Measurements from ENCODE around the gene FAR2. TPM values are rescaled to one million over a fixed set of nuclear protein-coding genes. Genes with fewer than 3 reads are reported as not detected.
A peak's percentile ranks its signal among the peaks of the same experiment; 100 is the strongest.

The FAR2 gene
- total and polyA plus RNA-seq, 2 donors (not counting 3 experiments of a cell fraction or from before 2014, with no cell fraction given): 32.3 to 61.7 TPM

- no peaks in the 10 kb centered on the region for H3K9me3 ChIP-seq (replicated peaks; ENCODE audit: control insufficient read depth, insufficient read depth, low read length)
- POLR2A ChIA-PET: no interaction called here
- BruUV-seq (replicated peaks): no TSS peak
- H4K20me1 ChIP-seq (replicated peaks; ENCODE audit: control insufficient read depth, extremely low read depth, insufficient read depth, low read length): no peaks in the 10 kb centered on the region
- peak overlapping the region; percentile 97 for H3K9ac ChIP-seq (replicated peaks; ENCODE audit: extremely low read depth, insufficient read depth, low read length)
- no peaks in the 10 kb centered on the region for H3K27me3 ChIP-seq (ENCODE audit: control insufficient read depth in 2 of 2, insufficient read depth in 2 of 2, low read length in 2 of 2)
- peak overlapping the region; percentile 88 for H2AFZ ChIP-seq (ENCODE audit: low read depth, low read length)
- FAIRE-seq: no peak
- no peaks in the 10 kb centered on the region for H3K36me3 ChIP-seq (ENCODE audit: control insufficient read depth in 2 of 2, extremely low read depth in 1 of 2, insufficient read depth in 2 of 2, low read length in 2 of 2)
- intact Hi-C loops (cut with micrococcal nuclease): loop anchor here (1.0 to 5.0 kb wide), 4 partner anchors 15 to 233 kb away; partner anchors contain the start of gene ERGIC2
- peaks cover 29% of the 10 kb centered on the region for H3K4me1 ChIP-seq (ENCODE audit: control insufficient read depth, extremely low read depth, insufficient read depth, low read length)
- no peaks in the 10 kb centered on the region for H3K9me1 ChIP-seq (replicated peaks; ENCODE audit: control insufficient read depth, extremely low read depth, insufficient read depth, low read length)
- peak overlapping the region; percentile 91 for H3K27ac ChIP-seq (ENCODE audit: insufficient read depth, low read depth, low read length)
- CTCF ChIA-PET: no interaction called here
- dilution Hi-C loops (cut with MboI; ENCODE audit: extremely low pct_ligation_motif_present, low sequenced_read_pairs): no loop called here
- H3K4me2 ChIP-seq (ENCODE audit: insufficient read depth, low read length): peak overlapping the region; percentile 91
- no peak for DNase-seq (ENCODE audit: low read depth, low spot score)
- peak overlapping the region; percentile 67 to 80 (median 75) for H3K4me3 ChIP-seq (replicated peaks in 1 of 3; ENCODE audit: insufficient read depth in 1 of 3, low read depth in 1 of 3, low read length in 3 of 3)
- H3K79me2 ChIP-seq (ENCODE audit: control insufficient read depth, insufficient read depth, low read length): peaks cover 54% of the 10 kb centered on the region
- TF ChIP-seq GATA2 (IDR thresholded peaks at IDR 0.05; ENCODE audit: insufficient read depth, insufficient read length, low read depth, low read length) (no peak), MYC (IDR thresholded peaks at IDR 0.05; ENCODE audit: low read depth, low read length) (no peak), CTCF (IDR thresholded peaks at IDR 0.05; ENCODE audit: extremely low read depth in 1 of 2, insufficient read depth in 1 of 2, low read depth in 1 of 2, low read length in 2 of 2) (no peak), POLR2AphosphoS5 (IDR thresholded peaks at IDR 0.05; ENCODE audit: insufficient read depth, low read depth, low read length) (no peak), POLR2A (IDR thresholded peaks at IDR 0.05; ENCODE audit: low read depth, low read length) (no peak), EZH2 (IDR thresholded peaks at IDR 0.05; ENCODE audit: borderline replicate concordance, low read depth, low read length, severe bottlenecking) (no peak), JUN (IDR thresholded peaks at IDR 0.05; ENCODE audit: borderline replicate concordance, insufficient read depth, insufficient read length, low read depth) (no peak), FOS (IDR thresholded peaks at IDR 0.05; ENCODE audit: borderline replicate concordance, insufficient read depth, low read length) (no peak)
- TF ChIP-seq, protein P1, sequence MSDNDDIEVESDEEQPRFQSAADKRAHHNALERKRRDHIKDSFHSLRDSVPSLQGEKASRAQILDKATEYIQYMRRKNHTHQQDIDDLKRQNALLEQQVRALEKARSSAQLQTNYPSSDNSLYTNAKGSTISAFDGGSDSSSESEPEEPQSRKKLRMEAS (IDR thresholded peaks at IDR 0.05; ENCODE audit: insufficient read depth, insufficient read length): no peak
Observed at GRCh38 chr12:29149691-29150281, 708 bp downstream of the FAR2 start.

Data from endothelial cell of umbilical vein (primary cell).